K562 (cell line): ENCODE data around the gene ADORA1. TPM values are rescaled to one million over a fixed set of nuclear protein-coding genes. Genes with fewer than 3 reads are reported as not detected.

Experiments
- ATAC-seq: fragments of 200-7000 bp; cut with Tn5 transposase; 3 replicates; pipeline ENCODE4 v1.9.1; 2020; ENCODE audit warnings: moderate library complexity
- BruUV-seq: library from RNA; stranded (reverse); fragments of 400-500 nt; replicated peaks from 2 replicates; lab custom pipeline; 2021; lab: Mats Ljungman, UMichigan
- CTCF ChIA-PET: fragments of 300-600 bp; formaldehyde crosslinking; extraction: SDS; loops from one replicate; lab custom pipeline; 2021; ENCODE audit warnings: low intra/inter-chr PET ratio; lab: Yijun Ruan, JAX
- POLR2A ChIA-PET: fragments of 300-600, 350-650 bp; sonication (Branson Sonifier 250); formaldehyde crosslinking; extraction: SDS; loops from one replicate; lab custom pipeline; 2021; ENCODE audit warnings: antibody characterized with exemption, inconsistent platforms; lab: Yijun Ruan, JAX
- DNase-seq, 4 experiments: peaks; one replicate each; pipeline versions ENCODE4 v3.0.0 to v3.0.0-alpha.2; 2011 to 2018; ENCODE audit warnings: low spot score in 3 of 4, mixed read lengths in 3 of 4; ENCODE audit errors: extremely low read depth in 1 of 4
- FAIRE-seq: peaks from 2 replicates; lab custom pipeline; 2011; peaks lifted over from hg19 to GRCh38; lab: Jason Lieb, UNC
- H2AFZ ChIP-seq: 2 replicates; pipeline ENCODE4 v1.6.0; 2011; ENCODE audit warnings: low read depth, low read length, control low read depth, inconsistent platforms
- H3K27ac ChIP-seq: fragments of 200-600 bp; 3 replicates; pipeline ENCODE4 v1.8.0; 2011; ENCODE audit warnings: low read depth, mild to moderate bottlenecking, control low read depth, inconsistent platforms, low read length, moderate library complexity, mixed read lengths; ENCODE audit errors: extremely low read depth
- H3K27me3 ChIP-seq, 2 experiments: fragments of 300-600 bp in 1 of 2; 2 replicates in 1 of 2; 3 replicates in 1 of 2; pipeline versions ENCODE4 v1.6.0 to v1.8.0; 2011; ENCODE audit warnings: inconsistent platforms in 2 of 2, low read length in 2 of 2, mild to moderate bottlenecking in 1 of 2, mixed read lengths in 1 of 2, moderate library complexity in 1 of 2; ENCODE audit not compliant: control insufficient read depth in 2 of 2, insufficient read depth in 2 of 2
- H3K36me3 ChIP-seq: fragments of 300-600 bp; 3 replicates; pipeline ENCODE4 v1.8.0; 2011; ENCODE audit warnings: mild to moderate bottlenecking, low read length, inconsistent platforms; ENCODE audit not compliant: control insufficient read depth, insufficient read depth
- H3K4me1 ChIP-seq, 2 experiments: fragments of 200-600 bp in 1 of 2; replicated peaks in 1 of 2; 2 replicates in 1 of 2; 3 replicates in 1 of 2; pipeline versions ENCODE4 v1.5.1 to v1.8.0; 2011; ENCODE audit warnings: inconsistent platforms in 2 of 2, low read length in 2 of 2, mild to moderate bottlenecking in 1 of 2, mixed read lengths in 1 of 2, moderate library complexity in 1 of 2; ENCODE audit not compliant: control insufficient read depth in 2 of 2, insufficient read depth in 2 of 2
- H3K4me2 ChIP-seq: 2 replicates; pipeline ENCODE4 v1.6.1; 2011; ENCODE audit warnings: low read length, control low read depth, inconsistent platforms, mixed read lengths; ENCODE audit not compliant: insufficient read depth
- H3K4me3 ChIP-seq: fragments of 200-600 bp; sonication (generic), shearing (Covaris generic); 2 replicates; pipeline ENCODE4 v1.5.1; 2016; ENCODE audit warnings: control low read depth, inconsistent platforms
- H3K79me2 ChIP-seq: fragments of 200-600 bp; 3 replicates; pipeline ENCODE4 v1.8.0; 2011; ENCODE audit warnings: low read length, inconsistent platforms; ENCODE audit not compliant: control insufficient read depth, insufficient read depth
- H3K9ac ChIP-seq, 2 experiments: 2 replicates each; pipeline versions ENCODE4 v1.6.0 to v1.6.1; 2011; ENCODE audit warnings: low read depth in 2 of 2, low read length in 2 of 2, control low read depth in 1 of 2, inconsistent platforms in 1 of 2, mild to moderate bottlenecking in 1 of 2, mixed read lengths in 1 of 2; ENCODE audit not compliant: insufficient read depth in 1 of 2
- H3K9me1 ChIP-seq: one replicate; pipeline ENCODE4 v1.6.0; 2011; ENCODE audit warnings: inconsistent platforms, mild to moderate bottlenecking, low read length, moderate library complexity; ENCODE audit not compliant: control insufficient read depth, insufficient read depth
- H3K9me3 ChIP-seq: replicated peaks from 2 replicates; pipeline ENCODE4 v1.5.1; 2011; ENCODE audit warnings: low read depth, low read length, inconsistent platforms; ENCODE audit not compliant: control insufficient read depth, insufficient read depth
- H4K20me1 ChIP-seq: replicated peaks from 2 replicates; pipeline ENCODE4 v1.6.1; 2011; ENCODE audit warnings: low read length, inconsistent platforms, mixed read lengths; ENCODE audit not compliant: control insufficient read depth, insufficient read depth
- ETV1 ChIP-seq: fragments of 450-650 bp; conservative IDR thresholded peaks from 2 replicates; pipeline ENCODE4 v1.6.1; 2016; ENCODE audit warnings: missing genetic modification characterization, control low read depth, low read depth, missing compliant biosample characterization
- IRF2 ChIP-seq: sonication (generic); formaldehyde crosslinking; IDR thresholded peaks from 2 replicates; pipeline ENCODE4 v1.8.1; 2022; ENCODE audit warnings: mild to moderate bottlenecking, missing genetic modification reagents
- PURB ChIP-seq: sonication (generic); formaldehyde crosslinking; IDR thresholded peaks from 2 replicates; pipeline ENCODE4 v1.9.0; 2021; ENCODE audit warnings: low read depth, mild to moderate bottlenecking, missing genetic modification reagents
- WGBS: fragments of 100-300 bp; shearing (Covaris generic); methylation state at CpG from one replicate; pipeline ENCODE4 v1.1.6; 2016; ENCODE audit warnings: low coverage, mixed read lengths; ENCODE audit not compliant: insufficient coverage; ENCODE audit errors: missing lambda C conversion rate; 5-methylcytosine and 5-hydroxymethylcytosine counted together
- in situ Hi-C: fragments of 300-500 bp; cut with MboI; formaldehyde crosslinking; loops from 4 replicates; pipeline ENCODE4 v1.15.0; 2018; ENCODE audit warnings: inconsistent platforms, mixed read lengths
- intact Hi-C: fragments of 100-400 bp; cut with micrococcal nuclease; formaldehyde crosslinking; loops from 2 replicates; pipeline ENCODE4 v1.14.2; 2022
- polyA plus RNA-seq, 8 experiments: library from polyadenylated mRNA; depleted of rRNA in 4 of 8; stranded (reverse) in 5 of 8; unstranded in 3 of 8; fragments of >200 nt; fragmentation: Nextera tagmentation in 2 of 8; fragmentation: Illumina TruSeq in 1 of 8; extraction: Ambion mirVana in 2 of 8; extraction: Trizol in 1 of 8; gene quantifications; 2 replicates each; pipeline versions ENCODE4 v1.2.1 to v1.2.3, GENCODE V29; 2011 to 2014; ENCODE audit warnings: inconsistent platforms in 1 of 8, missing spikeins in 1 of 8
- total RNA-seq, 7 experiments: library from RNA; depleted of rRNA in 6 of 7; stranded (reverse); fragments of >200 nt in 6 of 7; fragmentation: Illumina TruSeq in 2 of 7; extraction: Trizol in 2 of 7; gene quantifications; 2 replicates each; pipeline versions ENCODE4 v1.2.1 to v1.2.3, GENCODE V29; 2011 to 2021; ENCODE audit warnings: low replicate concordance in 1 of 7

The ADORA1 gene
- total and polyA plus RNA-seq, 9 of the 15 experiments (the other 6 are each of a cell fraction or from before 2014, with no cell fraction given), result not detected

GRCh38 chr1:203165800-203166161, 38.3 kb downstream of the ADORA1 start:
- H3K9me1 ChIP-seq, result no peaks in the 10 kb centered on the region
- no TSS peak for BruUV-seq
- FAIRE-seq, result no peak
- H3K4me3 ChIP-seq, result no peak overlapping the region
- peaks cover 0 to 7% of the 10 kb centered on the region in 2 experiments; a peak in 1 of 5 replicates for H3K4me1 ChIP-seq
- no peaks in the 10 kb centered on the region for H3K79me2 ChIP-seq
- H3K36me3 ChIP-seq, result no peaks in the 10 kb centered on the region
- H3K9me3 ChIP-seq, result no peaks in the 10 kb centered on the region
- H3K27me3 ChIP-seq, result peaks cover 29 to 85% of the 10 kb centered on the region in 2 experiments; a peak in 4 of 5 replicates
- WGBS, result 23% methylated on average over 8 of the region's 8 CpGs
- in situ Hi-C loops (no loop called here), intact Hi-C loops (loop anchor here (2.0 kb wide), 1 partner anchor 51 kb away; no protein-coding TSS in a partner anchor)
- peaks cover 14% of the 10 kb centered on the region for H4K20me1 ChIP-seq
- ChIA-PET CTCF (interaction anchor here (0.7 to 1.4 kb wide), 2 partner anchors 51 to 103 kb away, joined by 3 to 10 read pairs; no protein-coding TSS in a partner anchor), POLR2A (interaction anchor here (1.5 kb wide), 1 partner anchor 114 kb away, joined by 3 read pairs; no protein-coding TSS in a partner anchor)
- no peak for ATAC-seq
- H2AFZ ChIP-seq, result no peak overlapping the region
- no peak for DNase-seq
- TF ChIP-seq PURB (CRISPR knock-in tag) (no peak), ETV1 (tag) (no peak), IRF2 (CRISPR knock-in tag) (0 out of 2 replicates have a peak, but pooled peaks have one; percentile 54)
- no peak overlapping the region for H3K27ac ChIP-seq
- H3K4me2 ChIP-seq, result no peak overlapping the region
- H3K9ac ChIP-seq, result no peak overlapping the region
